Measurements from ENCODE around the gene CELSR1.
A peak's percentile ranks its signal among the peaks of the same experiment; 100 is the strongest.

Gene CELSR1

DNA sequence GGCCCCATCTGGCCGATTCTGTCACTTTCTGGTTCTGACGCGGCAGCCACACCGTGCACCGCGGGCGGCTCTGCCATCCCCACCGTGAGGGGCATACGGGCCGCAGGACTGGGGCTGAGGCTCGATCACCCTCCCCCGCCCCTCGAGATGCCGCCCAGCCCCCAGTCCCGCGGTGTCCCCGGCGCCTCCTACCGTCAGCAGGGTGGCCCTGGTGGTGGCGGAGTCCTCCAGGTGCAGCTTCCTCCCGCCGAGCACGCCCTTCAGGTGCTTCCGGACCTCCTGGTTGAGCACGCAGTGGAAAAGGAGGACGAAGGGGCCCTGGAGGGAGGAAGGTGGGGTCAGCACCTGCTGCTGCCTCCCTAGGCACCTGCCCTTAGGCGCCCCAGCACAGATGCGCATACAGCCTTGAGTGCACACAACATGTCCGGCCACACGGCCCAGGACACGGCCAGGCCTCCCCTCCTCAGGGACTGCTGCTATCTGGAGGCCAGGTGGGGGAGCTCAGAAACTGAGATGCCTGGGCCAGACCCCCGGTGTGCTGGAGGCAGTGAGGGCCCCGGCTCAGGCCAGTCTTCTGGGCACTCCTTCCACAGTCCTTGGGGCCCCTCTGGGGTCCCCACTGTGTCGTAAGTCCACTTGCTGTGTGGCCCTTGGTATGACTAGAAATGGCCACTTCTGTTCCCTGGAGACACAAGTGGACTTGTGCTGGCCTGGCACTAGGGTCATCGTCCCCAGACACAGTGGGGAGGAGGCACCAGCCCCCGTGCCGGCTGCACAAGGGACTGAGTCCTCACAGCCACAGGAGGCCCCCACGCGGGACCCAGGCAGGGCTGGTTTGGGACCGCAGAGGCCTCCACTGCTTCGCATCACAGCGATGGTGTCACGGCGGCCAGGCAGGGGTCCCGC is 170.4 kb downstream of the CELSR1 start:
- no peak for DNase-seq (ENCODE audit: low read depth in 3 of 3)

DNA sequence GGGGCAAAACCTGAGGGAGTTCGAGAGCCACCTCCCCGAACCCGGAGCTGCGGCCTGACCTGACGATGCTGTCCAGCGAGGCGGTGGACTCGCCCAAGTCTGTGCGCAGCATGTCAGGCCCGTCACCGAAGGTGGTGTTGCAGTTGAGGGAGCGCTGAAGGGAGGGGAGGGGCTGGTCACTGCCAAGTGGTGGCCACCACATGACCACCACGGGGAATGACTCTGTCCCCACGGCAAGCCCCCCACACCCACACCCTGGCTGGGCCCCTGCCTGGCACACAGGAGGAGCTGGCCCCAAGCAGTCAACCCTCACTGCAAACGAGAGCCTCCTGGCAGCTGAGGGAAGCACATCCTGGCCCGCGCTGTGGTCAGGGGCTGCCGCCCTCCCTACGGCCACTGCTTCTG is 171.1 kb downstream of the CELSR1 start:
- DNase-seq (ENCODE audit: low read depth in 3 of 3): no peak

DNA sequence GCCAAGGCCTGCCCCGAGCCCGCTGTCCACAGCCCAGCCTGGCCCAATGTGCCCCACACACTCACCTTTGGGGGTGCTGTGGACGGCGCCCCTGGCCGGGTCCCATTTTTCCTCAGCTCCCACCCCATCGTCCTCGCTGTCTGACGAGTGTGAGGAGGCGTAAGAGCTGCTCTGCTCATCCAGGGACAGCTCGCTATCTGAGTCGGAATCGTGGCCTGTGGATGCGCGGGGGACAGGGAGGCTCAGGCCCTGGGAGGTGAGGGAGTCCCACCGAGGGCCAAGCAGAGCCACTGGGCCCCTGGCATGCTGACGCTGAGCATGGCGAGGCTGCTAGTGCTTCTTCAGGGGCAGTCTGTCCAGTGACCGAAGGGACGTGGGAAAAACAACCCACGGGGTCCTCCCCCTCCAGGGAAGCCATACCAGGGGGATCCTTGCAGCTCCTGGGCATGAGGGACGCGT is 172.2 kb downstream of the CELSR1 start:
- no peak for DNase-seq (ENCODE audit: low read depth in 3 of 3)

DNA sequence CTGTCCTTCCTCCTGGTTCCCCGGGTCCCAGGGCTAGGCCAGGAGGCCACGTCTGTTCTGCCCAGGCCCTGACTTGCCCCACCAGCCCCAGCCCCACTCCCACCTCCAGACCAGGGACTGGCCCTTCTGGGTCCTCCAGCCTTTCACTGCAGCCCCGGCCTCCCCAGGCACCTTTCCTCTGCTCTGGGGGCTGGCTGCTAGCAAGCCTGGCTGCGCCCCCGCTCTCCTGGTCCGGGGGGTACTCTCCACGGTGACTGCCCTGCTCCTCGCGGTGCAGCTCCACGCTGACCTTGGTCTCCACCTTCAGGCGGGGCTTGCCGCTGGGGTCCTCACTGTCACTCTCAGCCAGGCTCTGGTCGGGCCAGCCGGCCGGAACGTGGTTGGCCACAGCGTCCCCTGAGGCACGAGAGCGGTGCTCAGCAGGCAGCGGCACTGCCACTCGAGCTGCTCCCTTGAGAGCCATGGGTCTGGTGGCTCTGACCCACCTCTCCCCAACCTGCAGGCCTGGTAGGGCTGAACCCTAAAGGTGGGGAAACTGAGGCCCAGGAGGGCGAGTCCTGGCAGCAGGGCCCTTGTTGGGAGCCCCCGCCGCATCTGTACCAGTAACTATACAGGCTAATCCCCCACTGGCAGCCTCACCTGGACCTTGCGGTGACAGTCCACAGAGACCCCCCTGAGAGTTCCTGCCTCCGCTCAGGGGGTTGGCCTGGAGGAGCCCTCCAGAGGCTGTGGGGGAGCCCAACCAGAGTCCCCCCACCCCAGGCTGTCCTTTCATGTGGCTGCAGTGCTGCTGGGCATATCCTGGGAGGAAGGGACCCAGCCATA is 172.9 kb downstream of the CELSR1 start:
- no peak for DNase-seq (ENCODE audit: low read depth in 3 of 3)

GRCh38 chr22:46363611-46364321 is 173.7 kb downstream of the CELSR1 start:
- DNase-seq (ENCODE audit: low read depth in 3 of 3): no peak

- no peak for DNase-seq (ENCODE audit: low read depth in 3 of 3)
Measured at GRCh38 chr22:46362934-46363515, 174.4 kb downstream of the CELSR1 start.

DNA sequence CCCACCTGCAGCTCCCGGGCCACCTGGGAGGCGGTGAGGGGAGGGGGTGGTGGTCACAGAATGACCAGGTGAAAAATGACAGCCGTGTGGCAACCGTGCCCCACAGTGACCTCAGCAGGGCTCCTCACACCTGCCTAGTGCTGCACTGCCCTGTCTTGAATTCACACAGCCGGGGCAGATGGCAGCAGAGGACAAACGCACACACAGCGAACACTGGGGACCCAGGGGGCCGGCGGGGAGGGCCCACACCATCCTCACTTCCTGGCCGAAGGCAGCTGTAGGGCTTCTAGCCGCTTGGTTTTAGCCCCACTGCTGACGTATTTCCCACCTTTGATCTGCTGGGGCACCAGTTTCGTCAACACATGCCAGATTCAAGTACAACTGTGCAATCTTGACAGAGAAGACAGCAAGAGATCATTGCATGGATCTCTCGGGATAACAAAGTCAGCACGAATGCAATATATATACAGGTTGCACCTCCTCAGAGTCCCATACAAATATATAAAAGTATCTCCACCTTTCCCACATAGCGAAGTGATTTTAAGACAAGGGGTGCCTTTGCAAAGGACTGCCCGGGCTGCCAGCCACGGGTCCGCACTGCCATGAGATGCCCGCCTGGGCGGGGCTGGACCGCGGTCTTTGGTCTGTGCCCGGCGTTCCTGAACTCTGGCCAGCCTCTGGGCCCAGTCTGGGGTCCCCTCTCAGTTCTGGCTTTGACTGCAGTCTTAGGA is 175.1 kb downstream of the CELSR1 start:
- DNase-seq (ENCODE audit: low read depth in 3 of 3): no peak

DNA sequence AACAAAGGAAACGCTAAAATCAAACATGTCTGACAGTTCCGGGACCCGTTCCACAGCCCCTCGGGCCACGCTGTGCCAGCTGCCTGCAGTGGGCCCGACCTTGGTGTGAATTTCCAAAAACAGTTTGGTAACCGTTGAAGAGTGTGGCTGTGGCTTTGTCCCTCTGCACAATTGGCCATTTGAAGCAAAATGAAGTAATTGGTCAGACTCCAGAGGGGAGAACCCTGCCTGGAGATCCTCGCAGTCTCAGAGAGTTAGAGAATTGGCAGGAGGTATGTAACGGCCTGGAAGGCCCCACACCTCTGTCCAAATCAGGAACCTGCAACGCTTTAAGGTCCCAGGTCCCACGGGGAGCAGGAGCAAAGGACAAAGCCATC is 175.6 kb downstream of the CELSR1 start:
- no peak for DNase-seq (ENCODE audit: low read depth in 3 of 3)

- DNase-seq (ENCODE audit: low read depth in 3 of 3): no peak
Measured at GRCh38 chr22:46360891-46361290, 176.5 kb downstream of the CELSR1 start.

GRCh38 chr22:46360097-46360496 is 177.3 kb downstream of the CELSR1 start:
- DNase-seq (ENCODE audit: low read depth in 3 of 3): no peak

- no peak for DNase-seq (ENCODE audit: low read depth in 3 of 3)
Measured at GRCh38 chr22:46359362-46359761, 178.1 kb downstream of the CELSR1 start.

- no peak for DNase-seq (ENCODE audit: low read depth in 3 of 3)
Measured at GRCh38 chr22:46358766-46359165, 178.7 kb downstream of the CELSR1 start.

GRCh38 chr22:46357711-46358520 is 179.5 kb downstream of the CELSR1 start:
- DNase-seq (ENCODE audit: low read depth in 3 of 3): no peak

DNA sequence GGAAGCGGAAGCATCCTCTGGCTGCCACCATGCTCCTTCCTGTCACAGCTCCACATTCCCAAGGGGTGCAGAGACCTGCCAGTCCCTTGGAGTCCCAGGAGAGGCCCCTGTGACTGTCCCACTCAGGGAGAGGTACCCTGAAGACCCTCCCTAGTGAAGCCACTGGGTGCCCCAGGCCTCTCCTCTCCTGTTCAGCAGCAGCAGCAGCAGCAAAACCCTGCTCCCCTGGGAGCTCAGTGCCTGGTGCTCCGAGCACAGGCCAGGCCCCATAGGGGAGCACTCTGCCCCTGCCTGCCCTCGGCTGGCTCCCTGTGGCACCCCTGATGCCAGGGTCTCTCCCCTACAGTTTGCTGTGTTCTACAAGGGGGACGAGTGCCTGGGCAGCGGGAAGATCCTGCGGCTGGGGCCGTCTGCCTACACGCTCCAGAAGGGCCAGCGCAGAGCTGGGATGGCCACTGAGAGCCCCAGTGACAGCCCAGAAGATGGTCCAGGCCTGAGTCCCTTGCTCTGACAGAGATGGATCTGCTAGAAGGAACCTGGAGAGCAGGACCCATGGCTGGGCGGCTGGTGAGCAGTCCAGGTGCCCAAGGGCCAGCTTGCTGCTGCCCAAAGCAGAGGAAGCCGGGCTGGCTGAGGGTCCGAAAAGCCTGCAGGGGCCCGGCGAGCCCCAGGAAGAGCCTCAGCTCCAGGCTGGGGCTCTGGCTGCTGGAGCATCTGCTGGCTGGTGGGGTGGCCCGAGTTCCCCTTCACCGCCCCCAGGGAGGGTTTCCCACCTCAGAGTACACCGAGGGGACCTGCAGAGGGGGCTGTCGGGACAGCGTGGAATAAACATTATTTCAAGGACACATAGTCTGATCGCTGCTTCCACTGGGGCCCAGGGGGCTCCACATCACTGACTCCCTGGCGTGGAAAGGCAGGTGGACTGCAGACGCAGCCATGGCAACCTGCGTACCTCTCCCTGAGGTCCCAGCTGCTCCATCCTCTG is 180.6 kb downstream of the CELSR1 start:
- no peak for DNase-seq (ENCODE audit: low read depth in 3 of 3)

- no peak for DNase-seq (ENCODE audit: low read depth in 3 of 3)
Measured at GRCh38 chr22:46355996-46356471, 181.4 kb downstream of the CELSR1 start.

DNA sequence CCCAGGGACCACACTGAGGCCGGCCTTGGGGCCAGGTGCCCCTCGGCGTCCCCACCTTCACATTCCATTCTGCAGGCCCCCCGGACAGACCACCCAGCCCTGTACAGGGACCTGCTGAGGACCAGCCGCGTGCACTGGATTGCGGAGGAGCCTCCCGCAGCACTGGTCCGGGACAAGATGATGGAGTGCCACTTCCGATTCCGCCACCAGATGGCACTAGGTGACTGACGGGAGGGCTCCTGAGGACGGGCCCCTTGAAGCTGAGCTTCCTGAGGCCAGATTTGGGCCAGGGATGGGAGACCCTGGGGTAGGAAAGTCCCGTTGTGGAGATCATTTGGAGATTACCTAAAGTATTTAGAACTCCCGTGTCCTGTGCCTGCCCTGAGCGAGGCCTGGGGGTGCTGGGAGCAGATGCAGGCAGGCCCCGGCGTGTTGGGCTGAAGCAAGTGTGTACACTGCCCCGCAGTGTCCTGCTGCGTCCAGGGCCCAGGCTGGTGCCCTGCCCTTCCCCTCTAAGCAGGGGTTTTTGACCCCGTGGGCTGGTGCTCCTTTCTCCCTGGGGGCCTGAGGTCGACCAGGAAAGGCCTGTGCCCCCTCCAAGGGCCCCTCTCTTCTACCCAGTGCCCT is 181.9 kb downstream of the CELSR1 start:
- DNase-seq (ENCODE audit: low read depth in 3 of 3): peak; percentile 30 to 60 (median 38)

- DNase-seq (ENCODE audit: low read depth in 3 of 3): no peak
Measured at GRCh38 chr22:46354993-46355305, 182.5 kb downstream of the CELSR1 start.

DNA sequence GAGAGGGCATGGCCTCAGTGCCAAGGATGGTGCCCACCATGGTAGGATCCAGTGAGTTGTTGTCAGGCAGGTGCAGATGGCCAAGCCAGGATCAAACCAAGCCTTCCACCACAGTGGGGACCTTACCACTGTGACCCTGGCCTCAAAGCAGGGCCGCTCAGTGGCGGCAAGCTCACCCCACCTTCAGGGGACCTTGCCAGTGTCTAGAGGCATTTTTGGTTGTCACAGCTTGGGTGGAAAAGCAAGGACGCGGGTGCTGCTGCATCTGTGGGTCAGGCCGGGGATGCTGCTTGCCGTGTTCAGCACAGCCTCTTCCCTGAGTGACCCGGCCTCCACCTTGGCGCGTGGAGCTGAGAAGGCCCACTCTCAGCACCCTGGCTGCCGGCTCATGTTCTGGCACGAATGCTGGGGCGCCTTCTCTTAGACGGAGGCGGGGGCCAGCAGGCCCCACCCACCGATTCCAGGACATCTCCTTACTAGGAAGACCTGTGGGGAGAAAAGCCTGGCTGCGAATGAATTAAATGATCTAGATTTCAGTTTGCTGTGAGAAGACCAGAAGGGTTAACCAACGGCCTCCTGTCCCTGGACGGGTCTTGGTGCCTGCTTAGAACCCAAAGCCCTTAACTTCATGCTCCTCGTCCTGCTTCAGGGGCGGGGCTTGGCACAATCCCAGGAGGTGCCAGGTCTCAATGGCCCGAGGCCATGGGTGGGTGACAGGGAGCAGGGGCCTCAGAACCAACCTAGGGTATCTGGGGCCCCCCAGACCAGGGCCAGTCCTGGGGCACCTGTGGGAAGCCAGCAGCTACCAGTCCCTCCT is 183.0 kb downstream of the CELSR1 start:
- no peak for DNase-seq (ENCODE audit: low read depth in 3 of 3)

Measured in stimulated activated CD4-positive, alpha-beta T cell treated with anti-CD3 and anti-CD28 coated beads, TNF-alpha, amount 100 ng/mL, for 48 hours (primary cell).